ENCODE results near the gene ZDHHC5.

ZDHHC5 gene

DNA sequence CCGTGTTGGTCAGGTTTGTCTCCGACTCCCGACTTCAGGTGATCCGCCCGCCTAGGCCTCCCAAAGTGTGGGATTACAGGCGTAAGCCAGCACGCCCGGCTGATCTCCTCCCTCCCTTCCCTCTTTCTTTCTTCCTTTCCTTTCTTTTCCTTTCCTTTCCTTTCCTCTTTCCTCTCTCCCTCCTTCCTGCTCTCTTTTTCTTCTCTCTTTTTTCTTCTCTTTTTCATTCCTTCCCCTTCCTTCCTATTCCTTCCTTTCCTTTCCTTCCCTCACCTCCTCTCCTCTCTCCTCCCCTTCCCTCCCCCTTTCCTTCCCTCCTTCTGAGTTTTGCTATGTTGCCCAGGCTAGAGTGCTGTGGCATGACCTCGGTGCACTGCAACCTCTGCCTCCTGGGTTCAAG, 3.9 kb upstream of the ZDHHC5 start:
- Histone ChIP-seq H3K27ac (no peak overlapping the region), H3K4me3 (no peak overlapping the region)
- DNase-seq (ENCODE audit: low spot score) = no peak
- TF ChIP-seq, protein P1, sequence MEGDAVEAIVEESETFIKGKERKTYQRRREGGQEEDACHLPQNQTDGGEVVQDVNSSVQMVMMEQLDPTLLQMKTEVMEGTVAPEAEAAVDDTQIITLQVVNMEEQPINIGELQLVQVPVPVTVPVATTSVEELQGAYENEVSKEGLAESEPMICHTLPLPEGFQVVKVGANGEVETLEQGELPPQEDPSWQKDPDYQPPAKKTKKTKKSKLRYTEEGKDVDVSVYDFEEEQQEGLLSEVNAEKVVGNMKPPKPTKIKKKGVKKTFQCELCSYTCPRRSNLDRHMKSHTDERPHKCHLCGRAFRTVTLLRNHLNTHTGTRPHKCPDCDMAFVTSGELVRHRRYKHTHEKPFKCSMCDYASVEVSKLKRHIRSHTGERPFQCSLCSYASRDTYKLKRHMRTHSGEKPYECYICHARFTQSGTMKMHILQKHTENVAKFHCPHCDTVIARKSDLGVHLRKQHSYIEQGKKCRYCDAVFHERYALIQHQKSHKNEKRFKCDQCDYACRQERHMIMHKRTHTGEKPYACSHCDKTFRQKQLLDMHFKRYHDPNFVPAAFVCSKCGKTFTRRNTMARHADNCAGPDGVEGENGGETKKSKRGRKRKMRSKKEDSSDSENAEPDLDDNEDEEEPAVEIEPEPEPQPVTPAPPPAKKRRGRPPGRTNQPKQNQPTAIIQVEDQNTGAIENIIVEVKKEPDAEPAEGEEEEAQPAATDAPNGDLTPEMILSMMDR (IDR thresholded peaks at IDR 0.05) = no peak

DNA sequence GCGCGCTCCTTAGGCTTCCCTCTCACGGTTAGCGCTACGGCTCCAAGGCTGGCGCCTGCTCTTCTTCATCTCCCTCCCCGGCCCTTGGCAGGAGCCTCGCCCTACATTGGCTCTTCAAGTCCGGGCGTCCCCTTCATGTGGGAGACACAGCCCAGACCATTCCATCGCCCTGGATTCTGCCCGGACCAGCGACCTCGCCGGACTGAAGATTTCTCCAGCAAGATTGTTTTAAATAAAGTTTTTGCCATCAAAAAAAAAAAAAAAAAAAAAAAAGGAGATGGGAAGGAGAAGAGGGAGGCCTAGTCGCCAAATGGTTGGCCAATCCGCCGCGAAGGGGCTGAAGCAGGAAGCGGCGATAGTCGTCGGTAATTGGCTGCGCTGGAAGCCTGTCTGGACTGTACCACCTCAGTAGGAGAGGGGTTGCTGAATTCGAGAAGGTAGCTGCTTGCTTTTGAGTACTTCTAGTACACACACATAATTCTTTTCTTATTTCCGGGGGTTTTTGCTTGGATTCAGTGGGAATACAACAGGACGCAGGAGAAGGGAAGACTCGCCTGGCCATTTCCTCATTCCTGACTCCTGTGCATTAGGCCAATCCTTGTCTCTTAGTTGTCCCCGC, 688 bp upstream of the ZDHHC5 start:
- peak; percentile 98 for DNase-seq (ENCODE audit: low spot score)
- TF ChIP-seq, protein P1 (IDR thresholded peaks at IDR 0.05) = no peak
- H3K4me3 ChIP-seq = peak overlapping the region; percentile 87
- H3K27ac ChIP-seq = peak overlapping the region; percentile 87 to 97

DNA sequence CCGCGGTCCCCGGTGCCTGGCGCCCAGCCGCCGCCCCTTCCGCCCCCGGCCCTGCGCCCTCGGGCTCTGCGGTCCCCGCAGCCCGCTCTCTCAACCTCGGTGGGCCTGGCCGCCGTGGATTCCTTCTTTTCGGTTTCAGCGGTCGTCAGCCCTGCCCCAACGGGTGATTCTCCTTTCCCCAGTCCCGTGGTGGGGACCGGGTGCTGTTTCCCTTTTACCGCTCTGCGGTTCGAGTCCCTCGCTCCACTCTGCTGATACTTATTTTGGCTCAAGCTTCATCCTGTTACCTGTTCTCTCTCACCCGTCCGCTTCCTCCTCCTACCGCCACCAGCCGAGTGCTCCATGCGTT, 494 bp downstream of the ZDHHC5 start:
- TF ChIP-seq, protein P1 (IDR thresholded peaks at IDR 0.05) = no peak
- H3K4me3 ChIP-seq = peak overlapping the region; percentile 87
- peak overlapping the region; percentile 87 to 97 for H3K27ac ChIP-seq
- DNase-seq (ENCODE audit: low spot score) = no peak

DNA sequence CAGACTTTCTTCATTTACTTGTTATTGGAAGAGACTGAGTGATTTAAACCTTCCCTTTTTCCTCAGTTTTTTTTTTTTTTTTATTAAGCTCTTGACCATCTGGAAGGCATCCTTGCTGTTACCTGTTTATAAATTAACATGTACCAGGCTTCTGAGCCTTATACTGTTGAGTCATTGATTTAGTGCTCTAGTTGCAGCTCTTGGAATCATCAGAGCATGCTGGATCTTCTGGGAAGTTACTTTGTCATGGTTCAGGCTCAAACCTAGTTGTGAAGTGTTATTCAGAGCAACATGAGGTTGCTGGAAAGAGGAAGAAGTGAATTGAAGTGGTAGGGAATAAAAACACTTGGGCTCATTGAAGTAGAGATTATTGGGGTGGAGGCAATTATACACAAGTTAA, 6.3 kb downstream of the ZDHHC5 start:
- no peak for DNase-seq (ENCODE audit: low spot score)
- H3K4me3 ChIP-seq = no peak overlapping the region
- TF ChIP-seq, protein P1 (IDR thresholded peaks at IDR 0.05) = no peak
- H3K27ac ChIP-seq = no peak overlapping the region

DNA sequence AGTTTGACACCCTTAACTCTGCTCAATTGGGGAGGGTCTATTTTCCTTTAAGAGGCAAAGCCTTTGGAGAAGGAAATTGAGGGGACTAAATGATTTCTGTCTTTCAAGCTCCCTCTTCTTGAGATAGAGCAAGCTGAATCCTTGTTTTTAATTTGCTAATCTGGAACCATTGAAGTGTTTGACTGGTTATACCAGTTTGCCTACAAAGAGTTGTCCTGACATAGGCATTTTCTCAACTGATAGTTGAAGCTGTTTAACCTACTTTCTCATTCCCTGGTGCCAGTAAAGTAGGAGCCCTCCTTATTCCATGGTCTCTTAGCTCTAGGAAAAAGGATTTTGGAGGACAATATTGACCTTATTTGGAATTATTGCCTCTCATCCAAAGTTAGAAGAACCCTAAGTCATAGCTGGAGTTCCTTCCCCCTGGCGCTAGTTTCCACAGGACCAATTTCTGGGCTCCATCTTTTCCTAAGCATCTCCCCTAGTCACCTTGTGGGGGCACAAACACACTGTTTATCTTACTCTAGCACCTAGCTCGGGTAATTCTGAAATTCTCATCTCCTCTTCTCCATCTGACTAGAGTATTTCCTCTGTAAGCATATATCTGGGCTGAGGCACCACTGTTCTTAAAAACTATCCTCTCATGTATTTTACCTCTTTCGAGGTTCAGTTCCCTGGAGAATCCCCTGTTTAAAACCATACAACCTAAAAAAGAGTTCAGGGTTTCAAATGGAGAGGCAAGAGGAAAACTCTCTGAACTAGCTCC, 7.4 kb downstream of the ZDHHC5 start:
- TF ChIP-seq, protein P1 (IDR thresholded peaks at IDR 0.05) = no peak
- no peak overlapping the region for H3K4me3 ChIP-seq
- H3K27ac ChIP-seq = no peak overlapping the region
- no peak for DNase-seq (ENCODE audit: low spot score)

DNA sequence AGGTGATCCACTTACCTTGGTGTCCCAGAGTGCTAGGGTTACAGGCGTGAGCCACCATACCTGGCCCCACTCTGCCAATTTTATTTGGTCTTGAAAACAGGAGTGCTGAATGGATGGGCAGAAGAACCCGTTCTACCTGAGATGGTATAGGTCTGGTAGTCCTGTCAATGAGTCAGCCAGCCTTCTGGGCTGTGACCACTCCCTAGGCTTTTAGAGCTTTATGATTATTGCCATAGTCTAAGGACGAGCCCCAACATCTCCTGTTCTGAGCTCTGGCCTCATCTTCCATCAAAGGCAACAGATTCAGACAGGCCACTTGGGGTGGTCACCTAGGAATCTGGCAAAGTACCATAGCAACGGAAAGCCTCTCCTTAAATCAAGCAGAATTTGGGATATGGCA, 11.5 kb downstream of the ZDHHC5 start:
- H3K27ac ChIP-seq = peak overlapping the region in 1 of 2 donors; percentile 52
- TF ChIP-seq, protein P1 (IDR thresholded peaks at IDR 0.05) = no peak
- H3K4me3 ChIP-seq = peak overlapping the region; percentile 13
- DNase-seq (ENCODE audit: low spot score) = no peak

DNA sequence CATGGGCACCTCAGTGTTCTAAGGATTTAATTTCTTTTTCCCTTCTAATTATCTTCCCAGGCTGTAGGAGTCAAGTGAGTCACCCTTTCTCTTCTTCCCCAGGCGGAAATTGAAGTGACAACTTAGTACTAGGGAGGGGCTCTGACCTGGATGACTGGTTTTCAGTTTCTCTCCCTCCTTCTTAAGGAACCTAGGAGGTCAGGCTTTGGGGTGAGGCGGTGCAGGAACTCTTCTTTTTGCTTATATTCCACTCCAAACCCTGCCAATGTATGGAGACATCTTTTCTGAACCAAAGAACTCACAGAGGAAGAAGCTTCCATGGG, 12.6 kb downstream of the ZDHHC5 start:
- DNase-seq (ENCODE audit: low spot score) = no peak
- TF ChIP-seq, protein P1 (IDR thresholded peaks at IDR 0.05) = no peak
- H3K4me3 ChIP-seq = no peak overlapping the region
- H3K27ac ChIP-seq = no peak overlapping the region
